Osteoblast (primary cell): ENCODE results near the gene FGF4. TPM values are rescaled to one million over a fixed set of nuclear protein-coding genes. Genes with fewer than 3 reads are reported as not detected.
A peak's percentile ranks its signal among the peaks of the same experiment; 100 is the strongest.

Source experiments
- DNase-seq: peaks from one replicate; pipeline ENCODE4 v3.0.0; 2011; ENCODE audit warnings: low spot score, mixed read lengths; ENCODE audit not compliant: insufficient read length; ENCODE audit errors: missing footprints
- H2AFZ ChIP-seq: 2 replicates; pipeline ENCODE4 v1.6.0; 2011; ENCODE audit warnings: mild to moderate bottlenecking, low read length
- H3K27ac ChIP-seq: 2 replicates; pipeline ENCODE4 v1.5.1; 2011; ENCODE audit warnings: mild to moderate bottlenecking, low read depth, low read length, moderate library complexity
- H3K27me3 ChIP-seq: 2 replicates; pipeline ENCODE4 v1.6.0; 2012; ENCODE audit warnings: mild to moderate bottlenecking, control low read depth, inconsistent platforms, low read length, moderate library complexity; ENCODE audit not compliant: insufficient read depth
- H3K36me3 ChIP-seq: 2 replicates; pipeline ENCODE4 v1.5.1; 2011; ENCODE audit warnings: mild to moderate bottlenecking, low read length, control low read depth, moderate library complexity; ENCODE audit not compliant: insufficient read depth
- H3K4me1 ChIP-seq: 2 replicates; pipeline ENCODE4 v1.5.1; 2011; ENCODE audit warnings: mild to moderate bottlenecking, low read length, control low read depth, moderate library complexity; ENCODE audit not compliant: insufficient read depth
- H3K4me2 ChIP-seq: 2 replicates; pipeline ENCODE4 v1.6.0; 2011; ENCODE audit warnings: mild to moderate bottlenecking, low read length; ENCODE audit not compliant: insufficient read depth
- H3K4me3 ChIP-seq: fragments of 200-600 bp; sonication (generic); 3 replicates; pipeline ENCODE4 v1.5.1; 2012; ENCODE audit warnings: mild to moderate bottlenecking, low read length, inconsistent platforms; ENCODE audit not compliant: insufficient read depth
- H3K79me2 ChIP-seq: 2 replicates; pipeline ENCODE4 v1.6.0; 2012; ENCODE audit warnings: mild to moderate bottlenecking, low read length, control low read depth, inconsistent platforms; ENCODE audit not compliant: insufficient read depth
- H3K9me3 ChIP-seq: 2 replicates; pipeline ENCODE4 v1.5.1; 2011; ENCODE audit warnings: low read depth, low read length, control low read depth
- H4K20me1 ChIP-seq: 2 replicates; pipeline ENCODE4 v1.6.0; 2012; ENCODE audit warnings: mild to moderate bottlenecking, low read length, control low read depth; ENCODE audit not compliant: insufficient read depth
- total RNA-seq: library from RNA; depleted of rRNA; stranded (reverse); fragments of >200 nt; gene quantifications from 2 replicates; pipeline ENCODE4 v1.2.3, GENCODE V29; 2012
- TF ChIP-seq, protein P1 (sequence below): IDR thresholded peaks from 2 replicates; pipeline ENCODE4 v1.5.1; 2011; ENCODE audit warnings: mild to moderate bottlenecking, low read depth, low read length, moderate library complexity; ENCODE audit errors: extremely low read depth

The FGF4 gene
- total RNA-seq, 1 donor = not detected

DNA sequence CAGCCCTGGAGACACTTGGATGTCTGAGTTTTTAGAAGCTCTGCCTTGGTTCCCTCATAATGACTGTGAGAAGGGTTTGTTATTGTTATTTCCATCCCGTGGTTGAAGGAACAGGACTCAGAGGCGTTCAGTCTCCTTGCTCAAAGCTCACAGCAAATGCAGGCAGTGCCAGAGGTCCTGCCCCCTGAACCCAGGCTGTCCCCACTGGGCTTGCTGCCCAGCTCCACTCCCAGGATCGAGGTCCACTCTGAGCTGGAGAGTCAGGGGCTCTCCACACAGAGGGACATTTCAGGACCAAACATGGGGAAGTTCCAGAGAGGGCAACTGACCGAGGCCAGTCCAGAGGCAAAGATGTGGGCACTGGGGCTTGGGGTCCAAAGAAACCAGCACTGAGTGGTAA, 14.8 kb downstream of the FGF4 start:
- H3K27me3 ChIP-seq = peaks cover 9% of the 10 kb centered on the region

DNA sequence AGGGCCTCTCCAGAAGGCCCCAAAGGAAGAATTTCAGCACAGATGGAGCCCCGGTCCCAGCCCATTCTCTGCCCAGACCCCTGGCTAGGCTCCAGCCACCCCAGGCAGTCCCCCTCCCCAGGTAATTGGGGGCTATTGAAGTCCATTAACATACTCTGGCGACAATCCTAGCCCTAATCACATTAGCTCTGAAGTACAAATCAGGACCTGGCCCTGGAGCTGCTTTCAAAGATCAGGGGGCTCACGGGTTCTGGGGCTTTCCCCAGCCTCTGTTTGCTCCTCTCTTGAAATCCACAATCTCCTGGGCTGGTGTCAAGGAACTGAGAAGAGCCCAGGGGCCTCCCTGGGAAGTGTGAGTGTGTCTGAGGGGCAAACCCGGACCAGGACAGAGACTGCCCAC, 22.3 kb downstream of the FGF4 start:
- Histone ChIP-seq H3K4me3 (no peak overlapping the region), H2AFZ (no peak overlapping the region), H3K4me2 (no peak overlapping the region), H3K27ac (no peak overlapping the region), H3K4me1 (no peaks in the 10 kb centered on the region), H3K79me2 (no peaks in the 10 kb centered on the region), H3K9me3 (no peaks in the 10 kb centered on the region), H3K36me3 (no peaks in the 10 kb centered on the region), H3K27me3 (peaks cover 10% of the 10 kb centered on the region), H4K20me1 (no peaks in the 10 kb centered on the region)
- peak; percentile 32 for DNase-seq
- TF ChIP-seq, protein P1, sequence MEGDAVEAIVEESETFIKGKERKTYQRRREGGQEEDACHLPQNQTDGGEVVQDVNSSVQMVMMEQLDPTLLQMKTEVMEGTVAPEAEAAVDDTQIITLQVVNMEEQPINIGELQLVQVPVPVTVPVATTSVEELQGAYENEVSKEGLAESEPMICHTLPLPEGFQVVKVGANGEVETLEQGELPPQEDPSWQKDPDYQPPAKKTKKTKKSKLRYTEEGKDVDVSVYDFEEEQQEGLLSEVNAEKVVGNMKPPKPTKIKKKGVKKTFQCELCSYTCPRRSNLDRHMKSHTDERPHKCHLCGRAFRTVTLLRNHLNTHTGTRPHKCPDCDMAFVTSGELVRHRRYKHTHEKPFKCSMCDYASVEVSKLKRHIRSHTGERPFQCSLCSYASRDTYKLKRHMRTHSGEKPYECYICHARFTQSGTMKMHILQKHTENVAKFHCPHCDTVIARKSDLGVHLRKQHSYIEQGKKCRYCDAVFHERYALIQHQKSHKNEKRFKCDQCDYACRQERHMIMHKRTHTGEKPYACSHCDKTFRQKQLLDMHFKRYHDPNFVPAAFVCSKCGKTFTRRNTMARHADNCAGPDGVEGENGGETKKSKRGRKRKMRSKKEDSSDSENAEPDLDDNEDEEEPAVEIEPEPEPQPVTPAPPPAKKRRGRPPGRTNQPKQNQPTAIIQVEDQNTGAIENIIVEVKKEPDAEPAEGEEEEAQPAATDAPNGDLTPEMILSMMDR = no peak

More for the DNA sequence above, 14.8 kb downstream of the FGF4 start:
- Histone ChIP-seq H3K4me3 (no peak overlapping the region), H4K20me1 (no peaks in the 10 kb centered on the region), H3K4me1 (no peaks in the 10 kb centered on the region), H3K27ac (no peak overlapping the region), H3K4me2 (no peak overlapping the region), H3K9me3 (peaks cover 10% of the 10 kb centered on the region), H2AFZ (no peak overlapping the region), H3K79me2 (no peaks in the 10 kb centered on the region), H3K36me3 (no peaks in the 10 kb centered on the region)
- no peak for DNase-seq
- TF ChIP-seq, protein P1 = no peak

DNA sequence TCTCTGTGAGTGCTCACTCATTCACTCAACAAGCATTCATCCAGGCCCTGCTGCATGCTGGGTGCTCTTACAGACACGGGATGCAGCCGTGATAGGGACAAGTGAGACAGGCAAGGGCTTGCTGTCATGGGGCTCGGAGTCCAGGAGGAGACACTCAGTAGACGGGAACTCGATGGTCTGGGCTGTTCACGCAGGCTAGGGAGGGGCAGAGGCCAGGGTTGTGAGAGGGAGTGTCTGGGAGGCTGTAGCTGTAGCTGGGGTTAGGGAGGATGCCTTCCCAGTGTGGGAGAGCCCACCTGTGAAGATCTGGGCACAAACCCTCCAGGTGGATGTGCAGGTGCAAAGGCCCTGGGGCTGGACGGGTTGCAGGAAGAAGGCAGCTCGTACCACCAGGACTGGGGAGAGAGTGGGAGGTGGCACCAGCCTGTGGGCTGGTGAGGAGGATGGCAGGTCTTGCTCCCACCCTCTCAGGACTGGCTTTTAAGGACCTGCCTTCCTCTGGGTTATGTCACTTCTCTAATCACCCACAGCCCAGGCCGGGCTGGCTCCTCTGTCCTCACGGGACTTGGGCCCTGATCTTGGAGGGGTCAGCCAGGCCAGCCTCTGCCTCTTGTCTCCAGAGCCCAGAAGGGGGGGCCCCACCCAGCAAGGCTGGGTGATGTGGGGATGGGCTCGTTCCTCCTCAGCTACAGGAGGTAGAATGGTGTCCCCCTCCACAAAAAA, 24.1 kb downstream of the FGF4 start:
- no peaks in the 10 kb centered on the region for H4K20me1 ChIP-seq
- H3K27ac ChIP-seq = no peak overlapping the region
- no peaks in the 10 kb centered on the region for H3K79me2 ChIP-seq
- TF ChIP-seq, protein P1 = no peak
- H3K4me3 ChIP-seq = no peak overlapping the region
- H3K36me3 ChIP-seq = no peaks in the 10 kb centered on the region
- H3K9me3 ChIP-seq = no peaks in the 10 kb centered on the region
- DNase-seq = peak; percentile 48
- no peaks in the 10 kb centered on the region for H3K4me1 ChIP-seq
- peaks cover 10% of the 10 kb centered on the region for H3K27me3 ChIP-seq
- H3K4me2 ChIP-seq = no peak overlapping the region
- no peak overlapping the region for H2AFZ ChIP-seq

DNA sequence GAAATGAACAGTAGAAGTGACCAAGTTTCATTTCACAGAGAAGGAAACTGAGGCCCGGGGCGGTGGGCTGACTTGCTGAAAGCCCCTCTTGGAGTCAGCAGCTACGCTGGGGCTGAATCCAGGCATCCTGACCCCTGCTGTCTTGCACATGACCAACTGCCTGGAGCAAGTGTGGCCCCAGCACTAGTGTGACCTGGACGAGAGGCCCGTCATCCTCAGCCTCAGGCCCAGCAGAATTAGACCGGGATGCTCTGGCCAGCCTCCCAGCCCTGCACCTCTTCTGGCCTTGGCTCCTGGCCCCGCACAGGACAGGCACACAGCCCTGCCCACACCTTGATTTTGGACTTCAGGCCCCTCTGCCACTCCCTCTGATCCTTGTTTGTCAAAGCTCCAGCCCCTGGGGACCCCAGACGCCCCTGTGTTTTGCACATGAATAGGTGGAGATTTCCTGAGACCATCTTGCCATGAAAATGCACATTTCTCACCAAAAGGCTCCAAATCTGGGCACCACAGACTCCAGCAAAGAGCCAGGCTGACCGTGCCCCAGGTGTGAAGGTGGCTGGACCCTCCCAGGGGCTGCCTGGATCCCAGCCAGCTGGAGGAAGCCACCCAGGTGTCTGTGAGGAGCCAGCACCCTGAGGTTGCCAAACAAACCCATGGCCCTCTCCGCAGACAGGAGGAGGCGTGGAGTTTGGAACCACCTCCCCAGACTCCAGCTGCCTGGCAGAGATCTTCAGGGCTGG, 24.9 kb downstream of the FGF4 start:
- Histone ChIP-seq H3K4me1 (no peaks in the 10 kb centered on the region), H3K27ac (no peak overlapping the region), H2AFZ (no peak overlapping the region), H3K9me3 (no peaks in the 10 kb centered on the region), H3K4me3 (no peak overlapping the region), H3K27me3 (peaks cover 10% of the 10 kb centered on the region), H4K20me1 (no peaks in the 10 kb centered on the region), H3K4me2 (no peak overlapping the region), H3K36me3 (no peaks in the 10 kb centered on the region), H3K79me2 (no peaks in the 10 kb centered on the region)
- TF ChIP-seq, protein P1 = no peak
- peak; percentile 46 for DNase-seq
